ENCODE data around the gene ZBTB42. TPM values are rescaled to one million over a fixed set of nuclear protein-coding genes. Genes with fewer than 3 reads are reported as not detected.

Gene ZBTB42
- total RNA-seq, 1 experiment from 2014 or later, result 1.0 TPM

- Mint-ChIP-seq H3K27me3 (ENCODE audit: insufficient read depth, unreplicated experiment) (no peaks in the 10 kb centered on the region), H3K36me3 (ENCODE audit: insufficient read depth, unreplicated experiment) (peaks cover 18% of the 10 kb centered on the region), H3K4me1 (ENCODE audit: insufficient read depth, unreplicated experiment) (no peaks in the 10 kb centered on the region), H3K27ac (ENCODE audit: low read depth, unreplicated experiment) (no peak overlapping the region), H3K4me3 (ENCODE audit: unreplicated experiment) (no peak overlapping the region), H3K9me3 (ENCODE audit: unreplicated experiment) (no peaks in the 10 kb centered on the region)
- TF ChIP-seq, protein P1, sequence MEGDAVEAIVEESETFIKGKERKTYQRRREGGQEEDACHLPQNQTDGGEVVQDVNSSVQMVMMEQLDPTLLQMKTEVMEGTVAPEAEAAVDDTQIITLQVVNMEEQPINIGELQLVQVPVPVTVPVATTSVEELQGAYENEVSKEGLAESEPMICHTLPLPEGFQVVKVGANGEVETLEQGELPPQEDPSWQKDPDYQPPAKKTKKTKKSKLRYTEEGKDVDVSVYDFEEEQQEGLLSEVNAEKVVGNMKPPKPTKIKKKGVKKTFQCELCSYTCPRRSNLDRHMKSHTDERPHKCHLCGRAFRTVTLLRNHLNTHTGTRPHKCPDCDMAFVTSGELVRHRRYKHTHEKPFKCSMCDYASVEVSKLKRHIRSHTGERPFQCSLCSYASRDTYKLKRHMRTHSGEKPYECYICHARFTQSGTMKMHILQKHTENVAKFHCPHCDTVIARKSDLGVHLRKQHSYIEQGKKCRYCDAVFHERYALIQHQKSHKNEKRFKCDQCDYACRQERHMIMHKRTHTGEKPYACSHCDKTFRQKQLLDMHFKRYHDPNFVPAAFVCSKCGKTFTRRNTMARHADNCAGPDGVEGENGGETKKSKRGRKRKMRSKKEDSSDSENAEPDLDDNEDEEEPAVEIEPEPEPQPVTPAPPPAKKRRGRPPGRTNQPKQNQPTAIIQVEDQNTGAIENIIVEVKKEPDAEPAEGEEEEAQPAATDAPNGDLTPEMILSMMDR (IDR thresholded peaks at IDR 0.05; ENCODE audit: unreplicated experiment), result no peak
- ChIA-PET CTCF (interaction anchor here (0.7 kb wide), 2 partner anchors 17 to 35 kb away, joined by 3 read pairs; no protein-coding TSS in a partner anchor), POLR2A (no interaction called here)
- no TSS peak for BruUV-seq (replicated peaks)
- DNase-seq (ENCODE audit: unreplicated experiment), result no peak
- intact Hi-C loops (cut with micrococcal nuclease), result no loop called here
Measured at GRCh38 chr14:104777808-104778249, 23.1 kb upstream of the ZBTB42 start.

- peaks cover 18% of the 10 kb centered on the region for H3K36me3 Mint-ChIP-seq (ENCODE audit: insufficient read depth, unreplicated experiment)
- H3K9me3 Mint-ChIP-seq (ENCODE audit: unreplicated experiment), result no peaks in the 10 kb centered on the region
- no peaks in the 10 kb centered on the region for H3K27me3 Mint-ChIP-seq (ENCODE audit: insufficient read depth, unreplicated experiment)
- intact Hi-C loops (cut with micrococcal nuclease), result no loop called here
- H3K4me1 Mint-ChIP-seq (ENCODE audit: insufficient read depth, unreplicated experiment), result no peaks in the 10 kb centered on the region
- ChIA-PET POLR2A (no interaction called here), CTCF (interaction anchor here (1.3 kb wide), 1 partner anchor 10 kb away, joined by 4 read pairs; no protein-coding TSS in a partner anchor)
- H3K4me3 Mint-ChIP-seq (ENCODE audit: unreplicated experiment), result no peak overlapping the region
- DNase-seq (ENCODE audit: unreplicated experiment), result no peak
- no TSS peak for BruUV-seq (replicated peaks)
- TF ChIP-seq, protein P1 (IDR thresholded peaks at IDR 0.05; ENCODE audit: unreplicated experiment), result no peak
- no peak overlapping the region for H3K27ac Mint-ChIP-seq (ENCODE audit: low read depth, unreplicated experiment)
Measured at GRCh38 chr14:104778694-104779331, 22.1 kb upstream of the ZBTB42 start.

GRCh38 chr14:104779776-104780512 lies 21.0 kb upstream of the ZBTB42 start:
- Mint-ChIP-seq H3K4me3 (ENCODE audit: unreplicated experiment) (no peak overlapping the region), H3K27ac (ENCODE audit: low read depth, unreplicated experiment) (no peak overlapping the region), H3K36me3 (ENCODE audit: insufficient read depth, unreplicated experiment) (peaks cover 11% of the 10 kb centered on the region), H3K9me3 (ENCODE audit: unreplicated experiment) (no peaks in the 10 kb centered on the region), H3K4me1 (ENCODE audit: insufficient read depth, unreplicated experiment) (no peaks in the 10 kb centered on the region), H3K27me3 (ENCODE audit: insufficient read depth, unreplicated experiment) (no peaks in the 10 kb centered on the region)
- ChIA-PET CTCF (interaction anchor here (0.9 to 1.0 kb wide), 2 partner anchors 11 to 12 kb away, joined by 3 to 4 read pairs; no protein-coding TSS in a partner anchor), POLR2A (no interaction called here)
- TF ChIP-seq, protein P1 (IDR thresholded peaks at IDR 0.05; ENCODE audit: unreplicated experiment), result no peak
- DNase-seq (ENCODE audit: unreplicated experiment), result no peak
- BruUV-seq (replicated peaks), result no TSS peak
- intact Hi-C loops (cut with micrococcal nuclease), result no loop called here

DNA sequence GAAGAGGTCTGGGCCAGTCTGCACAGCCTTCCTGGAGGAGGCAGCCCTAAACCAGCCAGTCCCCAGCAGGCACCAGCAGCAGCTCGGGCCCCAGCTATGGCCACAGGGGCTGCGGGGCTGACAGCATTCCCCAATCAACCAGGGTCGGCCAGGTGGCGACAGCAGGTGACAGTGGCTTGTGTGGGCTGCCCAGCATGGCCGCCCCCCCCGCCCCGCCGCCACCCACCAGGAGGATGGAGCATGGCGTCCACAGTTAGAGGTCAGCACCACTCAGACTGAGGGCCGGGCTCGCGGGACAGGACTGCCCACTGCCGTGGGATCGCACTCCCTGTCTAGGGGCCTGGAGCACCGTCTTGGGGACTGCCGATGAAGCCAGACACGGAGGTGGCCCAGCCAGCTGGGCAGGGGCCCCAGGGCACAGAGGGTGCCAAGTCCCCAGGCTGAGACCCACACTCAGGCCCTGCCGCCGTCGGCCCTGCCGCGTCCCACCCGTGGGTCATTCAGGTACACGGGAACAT lies 20.3 kb upstream of the ZBTB42 start:
- ChIA-PET CTCF (interaction anchor here (0.6 to 1.0 kb wide), 3 partner anchors 12 to 31 kb away, joined by 3 to 4 read pairs (median 3); no protein-coding TSS in a partner anchor), POLR2A (no interaction called here)
- no peak overlapping the region for H3K4me3 Mint-ChIP-seq (ENCODE audit: unreplicated experiment)
- no peak overlapping the region for H3K27ac Mint-ChIP-seq (ENCODE audit: low read depth, unreplicated experiment)
- TF ChIP-seq, protein P1 (IDR thresholded peaks at IDR 0.05; ENCODE audit: unreplicated experiment), result no peak
- no TSS peak for BruUV-seq (replicated peaks)
- H3K9me3 Mint-ChIP-seq (ENCODE audit: unreplicated experiment), result no peaks in the 10 kb centered on the region
- DNase-seq (ENCODE audit: unreplicated experiment), result no peak
- no peaks in the 10 kb centered on the region for H3K27me3 Mint-ChIP-seq (ENCODE audit: insufficient read depth, unreplicated experiment)
- peaks cover 7% of the 10 kb centered on the region for H3K36me3 Mint-ChIP-seq (ENCODE audit: insufficient read depth, unreplicated experiment)
- no peaks in the 10 kb centered on the region for H3K4me1 Mint-ChIP-seq (ENCODE audit: insufficient read depth, unreplicated experiment)
- intact Hi-C loops (cut with micrococcal nuclease), result no loop called here

Measured in MCF 10A (cell line).